Upper lobe of left lung (tissue), 6 donors: ENCODE data around the gene PXMP4. TPM values are rescaled to one million over a fixed set of nuclear protein-coding genes. Genes with fewer than 3 reads are reported as not detected.

Source experiments
- ATAC-seq, 2 donors: fragments of 200-7000 bp; cut with Tn5 transposase; one replicate each; pipeline ENCODE4 v1.9.1; 2022; ENCODE audit warnings: mild to moderate bottlenecking in 2 of 2, moderate library complexity in 2 of 2; ENCODE audit not compliant: low FRiP score in 2 of 2
- DNase-seq, 2 donors: peaks; one replicate each; pipeline ENCODE4 v3.0.0-alpha.2; 2019 to 2020
- H3K27ac ChIP-seq, 4 donors: fragments of 200-600 bp; sonication (generic); one replicate each; pipeline ENCODE4 v1.5.1; 2016 to 2019
- H3K27me3 ChIP-seq, 4 donors: fragments of 200-600 bp; sonication (generic); one replicate each; pipeline ENCODE4 v1.5.1; 2017 to 2019
- H3K36me3 ChIP-seq, 4 donors: fragments of 200-600 bp; sonication (generic); one replicate each; pipeline ENCODE4 v1.5.1; 2016 to 2019
- H3K4me1 ChIP-seq, 4 donors: fragments of 200-600 bp; sonication (generic); one replicate each; pipeline ENCODE4 v1.5.1; 2018 to 2019
- H3K4me3 ChIP-seq, 4 donors: fragments of 200-600 bp; sonication (generic); one replicate each; pipeline ENCODE4 v1.5.1; 2017 to 2019; ENCODE audit warnings: mild to moderate bottlenecking in 2 of 4, moderate library complexity in 1 of 4
- H3K9me3 ChIP-seq, 4 donors: fragments of 200-600 bp; sonication (generic); one replicate each; pipeline ENCODE4 v1.5.1; 2018 to 2019
- EP300 ChIP-seq, 4 donors: sonication (generic); formaldehyde crosslinking; IDR thresholded peaks; one replicate each; pipeline ENCODE4 v1.5.1; 2017; ENCODE audit warnings: antibody characterized with exemption in 4 of 4, control low read depth in 2 of 4
- POLR2A ChIP-seq, 4 donors: fragments of 450-650 bp; IDR thresholded peaks; one replicate each; pipeline ENCODE4 v1.5.1; 2016 to 2017; ENCODE audit warnings: antibody characterized with exemption in 4 of 4, mild to moderate bottlenecking in 2 of 4
- POLR2AphosphoS5 ChIP-seq, 2 donors: sonication (generic); formaldehyde crosslinking; IDR thresholded peaks; one replicate each; pipeline ENCODE4 v1.5.1; 2017; ENCODE audit warnings: antibody characterized with exemption in 2 of 2
- WGBS, 2 donors: methylation state at CpG; one replicate each; pipeline ENCODE4 v1.1.5; 2017 to 2018; 5-methylcytosine and 5-hydroxymethylcytosine counted together
- total RNA-seq, 6 donors: library from RNA; depleted of rRNA in 4 of 6; stranded (reverse); fragments of >200 nt in 4 of 6; gene quantifications; one replicate each; pipeline versions ENCODE4 v1.1.0 to v1.2.1, GENCODE V29; 2016 to 2021
- TF ChIP-seq, protein P1 (sequence below), 6 experiments: fragments of 450-650 bp in 4 of 6; fragments of 200-600 bp in 2 of 6; sonication (generic) in 2 of 6; IDR thresholded peaks; one replicate each; pipeline ENCODE4 v1.5.1; 2016 to 2019; ENCODE audit warnings: antibody characterized with exemption in 6 of 6
- donor health status: DM: no; HTN: no; CAD: no; lungs with moderate emphysema.
- donor health status: DM: no; HTN: yes; CAD: no; lungs with severe emphysema.

PXMP4 gene
- total RNA-seq, 6 donors from 2014 or later: 18.4 to 80.2 (median 29.8) TPM

DNA sequence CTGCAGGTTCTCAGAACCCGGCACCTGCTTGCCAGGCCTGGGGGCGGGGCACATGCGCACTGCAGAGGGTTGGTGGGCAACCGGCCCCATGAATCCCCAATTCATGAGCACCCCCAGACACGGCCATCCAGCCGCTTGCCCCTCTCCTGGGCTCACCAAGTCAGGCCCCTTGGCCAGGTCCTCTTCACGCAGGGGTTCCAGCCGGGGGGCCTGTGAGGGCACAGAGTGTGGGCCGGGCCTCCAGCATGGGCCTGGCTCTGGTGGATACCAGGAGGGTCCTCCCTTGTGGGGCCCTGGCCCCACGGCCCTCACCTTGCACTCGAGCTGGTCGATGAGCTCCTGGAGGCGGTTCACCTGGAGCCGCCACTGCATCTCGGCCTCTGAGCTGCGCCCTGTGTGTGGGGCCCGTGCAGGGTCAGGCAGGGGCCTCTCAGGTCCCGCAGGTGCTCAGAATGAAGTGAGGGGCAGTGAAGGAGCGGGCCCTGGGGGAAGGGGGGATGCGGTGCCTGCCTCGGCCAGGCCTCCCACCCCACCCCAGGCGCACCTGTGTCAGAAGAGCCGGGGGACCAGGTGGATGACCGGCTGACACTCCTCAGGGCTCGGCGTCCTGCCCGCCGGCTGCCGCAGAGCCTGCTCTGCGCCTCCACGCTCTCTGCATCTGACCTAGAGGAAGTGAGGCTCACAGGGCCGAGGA, 60.6 kb downstream of the PXMP4 start:
- H3K4me3 ChIP-seq: no peak overlapping the region
- WGBS, 2 donors: 94 to 95% methylated on average over 4 to 29 of the region's 32 CpGs
- no peaks in the 10 kb centered on the region for H3K9me3 ChIP-seq
- H3K27me3 ChIP-seq: no peaks in the 10 kb centered on the region
- peaks cover 12 to 24% (median 22%) of the 10 kb centered on the region in 4 donors for H3K4me1 ChIP-seq
- no peak overlapping the region for H3K27ac ChIP-seq
- TF ChIP-seq, protein P1, sequence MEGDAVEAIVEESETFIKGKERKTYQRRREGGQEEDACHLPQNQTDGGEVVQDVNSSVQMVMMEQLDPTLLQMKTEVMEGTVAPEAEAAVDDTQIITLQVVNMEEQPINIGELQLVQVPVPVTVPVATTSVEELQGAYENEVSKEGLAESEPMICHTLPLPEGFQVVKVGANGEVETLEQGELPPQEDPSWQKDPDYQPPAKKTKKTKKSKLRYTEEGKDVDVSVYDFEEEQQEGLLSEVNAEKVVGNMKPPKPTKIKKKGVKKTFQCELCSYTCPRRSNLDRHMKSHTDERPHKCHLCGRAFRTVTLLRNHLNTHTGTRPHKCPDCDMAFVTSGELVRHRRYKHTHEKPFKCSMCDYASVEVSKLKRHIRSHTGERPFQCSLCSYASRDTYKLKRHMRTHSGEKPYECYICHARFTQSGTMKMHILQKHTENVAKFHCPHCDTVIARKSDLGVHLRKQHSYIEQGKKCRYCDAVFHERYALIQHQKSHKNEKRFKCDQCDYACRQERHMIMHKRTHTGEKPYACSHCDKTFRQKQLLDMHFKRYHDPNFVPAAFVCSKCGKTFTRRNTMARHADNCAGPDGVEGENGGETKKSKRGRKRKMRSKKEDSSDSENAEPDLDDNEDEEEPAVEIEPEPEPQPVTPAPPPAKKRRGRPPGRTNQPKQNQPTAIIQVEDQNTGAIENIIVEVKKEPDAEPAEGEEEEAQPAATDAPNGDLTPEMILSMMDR (IDR thresholded peaks at IDR 0.05): no peak
- TF ChIP-seq POLR2A (IDR thresholded peaks at IDR 0.05) (no peak), EP300 (IDR thresholded peaks at IDR 0.05) (no peak), POLR2AphosphoS5 (IDR thresholded peaks at IDR 0.05) (no peak)
- ATAC-seq (no peak), DNase-seq (no peak)
- peaks cover 5 to 36% (median 24%) of the 10 kb centered on the region in 4 donors for H3K36me3 ChIP-seq

- WGBS, 2 donors: 89 to 94% methylated on average over 3 to 4 of the region's 4 CpGs
- no peak for TF ChIP-seq POLR2AphosphoS5 (IDR thresholded peaks at IDR 0.05)
- no peak for TF ChIP-seq EP300 (IDR thresholded peaks at IDR 0.05)
- no peak for TF ChIP-seq POLR2A (IDR thresholded peaks at IDR 0.05)
- TF ChIP-seq, protein P1 (IDR thresholded peaks at IDR 0.05): no peak
- H3K4me3 ChIP-seq: no peak overlapping the region
- H3K36me3 ChIP-seq: peaks cover 5 to 36% (median 24%) of the 10 kb centered on the region in 4 donors
- H3K27me3 ChIP-seq: no peaks in the 10 kb centered on the region
- ATAC-seq: no peak
- H3K4me1 ChIP-seq: peaks cover 6 to 22% (median 21%) of the 10 kb centered on the region in 4 donors
- H3K27ac ChIP-seq: no peak overlapping the region
- no peaks in the 10 kb centered on the region for H3K9me3 ChIP-seq
- no peak for DNase-seq
These were observed 61.2 kb downstream of the PXMP4 start for GRCh38 chr20:33658929-33659328.

DNA sequence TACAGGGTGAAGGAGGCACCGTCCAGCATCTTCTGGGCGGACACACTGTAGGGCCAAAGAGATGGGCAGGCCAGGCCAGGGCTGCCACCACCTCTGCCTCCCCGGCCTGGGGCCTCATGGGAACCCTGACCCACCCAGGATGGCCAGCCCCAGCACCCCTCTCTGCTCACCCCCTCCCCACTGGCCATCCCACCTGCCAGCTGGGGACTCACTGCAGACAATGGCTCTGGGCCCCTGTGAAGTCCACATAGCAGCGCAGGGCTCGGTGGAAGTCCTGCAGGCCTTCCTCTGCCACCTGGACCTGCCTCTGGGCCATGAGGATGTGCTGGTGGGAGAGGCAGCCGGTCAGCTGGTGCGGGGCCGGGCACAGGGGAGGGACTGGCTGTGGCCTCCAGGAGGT, 61.6 kb downstream of the PXMP4 start:
- 97 to 100% methylated on average over 1 to 8 of the region's 8 CpGs for WGBS, 2 donors
- DNase-seq: no peak
- no peaks in the 10 kb centered on the region for H3K27me3 ChIP-seq
- no peak overlapping the region for H3K4me3 ChIP-seq
- H3K9me3 ChIP-seq: no peaks in the 10 kb centered on the region
- TF ChIP-seq POLR2A (IDR thresholded peaks at IDR 0.05): no peak
- peaks cover 5 to 36% (median 24%) of the 10 kb centered on the region in 4 donors for H3K36me3 ChIP-seq
- no peak for ATAC-seq
- no peak overlapping the region for H3K27ac ChIP-seq
- peaks cover 6 to 23% (median 22%) of the 10 kb centered on the region in 4 donors for H3K4me1 ChIP-seq

GRCh38 chr20:33657704-33658095, 62.4 kb downstream of the PXMP4 start:
- ATAC-seq: no peak
- Histone ChIP-seq H3K27me3 (no peaks in the 10 kb centered on the region), H3K4me3 (no peak overlapping the region), H3K27ac (no peak overlapping the region), H3K9me3 (no peaks in the 10 kb centered on the region), H3K36me3 (peaks cover 5 to 36% (median 24%) of the 10 kb centered on the region in 4 donors), H3K4me1 (peaks cover 7 to 21% (median 21%) of the 10 kb centered on the region in 4 donors)
- WGBS, 2 donors: 93 to 96% methylated on average over 4 to 10 of the region's 12 CpGs
- TF ChIP-seq, protein P1 (IDR thresholded peaks at IDR 0.05): no peak
- no peak for DNase-seq

DNA sequence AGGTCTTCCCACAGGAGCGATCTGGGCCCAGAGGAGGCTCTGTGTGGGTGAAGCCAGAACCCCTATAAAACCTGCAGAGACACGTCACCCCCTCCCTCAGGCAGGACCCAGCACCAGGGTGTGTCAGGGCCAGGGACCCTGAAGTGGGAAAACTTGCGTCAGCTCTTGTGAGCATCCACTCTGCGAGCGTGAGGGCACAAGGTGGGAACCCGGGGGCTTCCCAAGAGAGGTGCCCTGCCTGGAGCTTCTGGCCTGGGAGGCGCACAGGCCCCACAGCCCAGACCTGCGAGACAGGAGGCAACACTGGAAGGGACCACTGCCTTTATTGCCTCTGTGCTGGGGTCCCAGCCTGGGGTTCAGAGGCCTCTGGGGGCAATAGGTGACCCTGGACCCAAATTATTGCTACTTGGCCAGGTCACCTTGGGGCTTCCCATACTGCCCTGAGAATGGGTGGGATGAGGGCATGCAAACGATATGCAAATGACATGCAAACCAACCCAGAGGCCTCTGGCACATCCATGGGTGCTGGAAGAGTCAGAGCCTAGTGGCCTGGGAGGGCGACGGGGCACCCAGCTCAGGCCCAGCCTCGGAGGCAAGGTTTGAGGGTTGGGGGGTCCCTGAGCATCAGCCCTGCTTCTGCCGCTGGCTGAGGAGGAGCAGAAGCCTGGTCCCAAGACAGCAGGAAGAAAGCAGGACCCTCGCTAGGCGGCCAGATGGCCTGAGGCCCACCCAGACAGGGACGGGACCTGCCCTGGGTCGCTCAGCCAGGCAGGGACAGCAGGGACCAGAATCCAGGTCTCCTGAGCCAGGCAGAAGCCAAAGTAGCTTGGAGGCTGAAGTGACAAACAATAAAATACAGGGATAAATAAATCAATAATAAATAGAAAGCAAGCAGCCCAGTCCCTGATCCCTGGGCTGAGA, 63.1 kb downstream of the PXMP4 start:
- Histone ChIP-seq H3K4me1 (peaks cover 6 to 20% (median 18%) of the 10 kb centered on the region in 4 donors), H3K27ac (no peak overlapping the region), H3K27me3 (no peaks in the 10 kb centered on the region), H3K36me3 (peaks cover 5 to 36% (median 24%) of the 10 kb centered on the region in 4 donors), H3K9me3 (no peaks in the 10 kb centered on the region), H3K4me3 (no peak overlapping the region)
- 94% methylated on average over 7 to 16 of the region's 17 CpGs for WGBS, 2 donors
- TF ChIP-seq POLR2A (IDR thresholded peaks at IDR 0.05): no peak
- no peak for TF ChIP-seq POLR2AphosphoS5 (IDR thresholded peaks at IDR 0.05)
- TF ChIP-seq EP300 (IDR thresholded peaks at IDR 0.05): no peak
- TF ChIP-seq, protein P1 (IDR thresholded peaks at IDR 0.05): no peak
- no peak for DNase-seq
- no peak for ATAC-seq
